Urothelium cell line (cell line): ENCODE data around the gene SIRT3.
"Not testable (repeated sequence)": the region's sequence is repeated elsewhere in the genome, so short reads cannot be mapped to it uniquely, and the experiment has no call there.

Experiments
- DNase-seq: peaks from one replicate; pipeline ENCODE4 v3.0.0; 2011; ENCODE audit warnings: low spot score, mixed read lengths
- FAIRE-seq: peaks from 2 replicates; lab custom pipeline; 2011; peaks lifted over from hg19 to GRCh38; lab: Jason Lieb, UNC

The SIRT3 gene

GRCh38 chr11:206002-206384 is 30.1 kb downstream of the SIRT3 start:
- FAIRE-seq (no peak), DNase-seq (no peak)

GRCh38 chr11:205221-206001 is 30.7 kb downstream of the SIRT3 start:
- FAIRE-seq (no peak), DNase-seq (no peak)

- DNase-seq: no peak
- no peak for FAIRE-seq
Measured at GRCh38 chr11:204587-205109, 31.5 kb downstream of the SIRT3 start.

GRCh38 chr11:203945-204586 is 32.1 kb downstream of the SIRT3 start:
- FAIRE-seq (no peak), DNase-seq (no peak)

- no peak for FAIRE-seq
Measured at GRCh38 chr11:203056-203944, 32.8 kb downstream of the SIRT3 start.

DNA sequence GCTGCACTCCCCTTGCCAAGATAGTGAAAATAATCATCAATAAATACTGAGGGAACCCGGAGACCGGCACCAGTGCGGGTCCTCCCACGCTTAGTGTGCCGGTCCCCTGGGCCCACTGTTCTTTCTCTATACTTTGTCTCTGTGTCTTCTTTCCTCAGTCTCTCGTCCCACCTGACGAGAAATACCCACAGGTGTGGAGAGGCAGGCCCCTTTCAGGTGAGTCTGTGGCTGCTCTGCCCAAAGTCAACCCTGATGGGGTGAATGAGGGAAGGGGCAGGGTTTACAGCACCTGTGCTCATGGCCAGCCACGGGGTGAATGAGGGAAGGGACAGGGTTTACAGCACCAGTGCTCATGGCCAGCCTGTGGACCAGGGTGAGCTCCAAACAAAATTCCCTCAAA is 33.7 kb downstream of the SIRT3 start:
- FAIRE-seq: no peak
- no peak for DNase-seq

More at GRCh38 chr11:203056-203944, 32.8 kb downstream of the SIRT3 start:
- DNase-seq: no peak

DNA sequence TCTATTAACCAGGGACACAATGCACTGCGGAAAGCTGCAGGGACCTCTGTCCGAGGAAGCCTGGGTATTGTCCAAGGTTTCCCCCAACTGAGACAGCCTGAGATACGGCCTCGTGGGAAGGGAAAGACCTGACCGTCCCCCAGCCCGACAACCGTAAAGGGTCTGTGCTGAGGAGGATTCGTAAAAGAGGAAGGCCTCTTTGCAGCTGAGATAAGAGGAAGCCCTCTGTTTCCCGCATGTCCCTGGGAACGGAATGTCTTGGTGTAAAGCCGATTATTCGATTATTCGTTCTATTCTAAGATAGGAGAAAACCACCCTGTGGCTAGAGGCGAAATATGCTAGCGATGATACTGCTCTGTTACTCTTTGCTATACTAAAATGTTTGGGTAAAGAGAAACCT is 34.2 kb downstream of the SIRT3 start:
- FAIRE-seq (no peak), DNase-seq (no peak)

GRCh38 chr11:200224-201003 is 35.7 kb downstream of the SIRT3 start:
- FAIRE-seq: no peak
- no peak for DNase-seq

GRCh38 chr11:199782-200181 is 36.4 kb downstream of the SIRT3 start:
- DNase-seq: no peak
- FAIRE-seq: no peak

DNA sequence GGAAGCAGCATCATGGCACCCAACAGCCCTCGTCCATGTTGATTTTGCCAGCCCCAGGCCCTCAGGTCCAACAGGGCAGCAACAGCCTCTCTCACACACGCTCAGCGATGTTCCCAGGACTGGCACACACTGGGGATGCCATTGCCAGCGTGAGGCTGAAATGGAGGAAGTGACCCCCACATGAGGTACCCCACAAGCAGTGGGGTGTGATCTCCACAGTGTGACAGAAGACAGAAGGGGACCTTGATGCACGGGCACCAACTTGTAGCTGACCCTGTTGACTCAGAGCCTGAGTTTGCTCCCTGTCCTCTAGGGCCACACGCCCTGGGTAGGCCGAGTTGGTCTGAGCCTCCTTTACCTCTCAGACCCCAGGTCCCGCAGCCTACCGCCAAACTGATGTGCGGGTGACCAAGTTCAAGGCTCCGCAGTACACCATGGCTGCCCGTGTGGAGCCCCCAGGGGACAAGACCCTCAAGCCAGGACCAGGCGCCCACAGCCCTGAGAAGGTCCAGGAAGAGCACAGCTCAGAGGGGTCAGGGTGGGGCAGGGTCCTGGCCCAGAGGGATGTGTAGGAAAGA is 37.0 kb downstream of the SIRT3 start:
- FAIRE-seq (no peak), DNase-seq (no peak)

DNA sequence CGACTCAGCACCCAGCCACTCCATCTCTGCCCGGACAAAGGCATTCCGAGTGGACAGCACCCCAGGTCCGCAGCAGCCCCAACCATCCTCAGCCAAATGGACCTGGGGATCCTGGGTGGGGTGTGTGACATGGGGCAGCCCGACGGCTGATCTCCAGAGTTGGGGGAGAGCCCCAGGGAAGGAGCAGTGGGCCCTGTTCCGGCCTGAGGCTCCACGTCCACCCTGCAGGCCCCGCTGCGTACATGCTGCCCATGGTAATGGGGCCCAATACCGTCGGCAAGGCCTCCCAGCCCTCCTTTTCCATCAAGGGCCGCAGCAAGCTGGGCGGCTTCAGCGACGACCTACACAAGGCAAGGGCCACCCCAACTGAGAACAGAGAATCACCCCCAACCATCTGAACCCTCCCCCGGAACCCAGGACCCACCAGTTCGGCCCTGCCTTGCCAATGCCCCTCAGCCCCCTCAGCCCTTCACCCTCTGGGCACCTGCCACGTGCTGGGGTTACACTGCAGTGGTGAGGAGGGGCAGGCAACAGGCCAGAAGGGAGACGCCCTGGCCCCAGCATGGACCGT is 37.8 kb downstream of the SIRT3 start:
- FAIRE-seq: no peak
- DNase-seq: no peak

DNA sequence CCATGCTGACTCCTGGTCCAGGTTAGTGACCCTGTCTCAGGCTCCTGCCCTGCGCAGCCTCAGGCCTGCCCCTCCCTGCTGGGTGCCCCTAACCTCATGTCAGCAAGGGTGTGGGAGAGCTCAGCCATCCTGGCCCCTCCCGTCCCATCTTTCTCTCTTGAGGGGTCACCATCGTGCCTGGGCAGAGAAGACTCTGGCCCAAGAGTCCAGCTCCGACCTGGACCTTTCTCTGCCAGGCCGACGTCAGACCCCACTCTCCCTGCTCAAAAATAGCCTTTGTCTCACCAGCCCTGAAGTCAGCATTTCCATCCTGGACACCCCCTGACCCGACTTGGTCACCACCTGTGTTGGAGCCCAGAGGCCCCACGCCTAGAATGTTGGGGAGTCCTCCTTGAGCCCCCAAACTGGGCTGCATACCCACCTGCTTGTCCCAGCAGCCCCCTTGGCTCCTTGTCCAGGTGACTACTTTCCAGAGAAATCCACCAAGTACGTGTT is 38.4 kb downstream of the SIRT3 start:
- no peak for DNase-seq
- no peak for FAIRE-seq

GRCh38 chr11:196786-197731 is 39.1 kb downstream of the SIRT3 start:
- no peak for DNase-seq
- no peak for FAIRE-seq

DNA sequence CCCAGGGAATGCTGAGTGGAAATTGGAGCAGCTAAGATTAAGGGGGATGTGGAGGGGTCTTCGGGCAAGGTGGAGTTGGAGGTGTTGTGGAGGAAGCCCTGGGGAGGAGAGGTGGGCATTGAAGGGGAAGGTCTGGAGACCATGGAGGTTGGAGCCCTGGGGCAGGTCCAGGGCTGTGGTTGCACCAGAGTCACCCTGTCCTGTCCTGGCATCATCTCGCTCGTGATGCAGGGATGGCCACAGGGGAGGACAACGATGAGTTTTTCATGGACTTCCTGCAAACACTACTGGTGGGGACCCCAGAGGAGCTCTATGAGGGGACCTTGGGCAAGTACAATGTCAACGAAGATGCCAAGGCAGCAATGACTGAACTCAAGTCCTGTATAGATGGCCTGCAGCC is 42.7 kb downstream of the SIRT3 start:
- DNase-seq, FAIRE-seq: not testable (repeated sequence)

GRCh38 chr11:192674-193128 is 43.4 kb downstream of the SIRT3 start, which contains the start of gene SCGB1C1:
TSS of gene SCGB1C1 (plus strand) at chr11:193078. CDS start at chr11:193100, 22 bp downstream.
- not testable (repeated sequence) for FAIRE-seq, DNase-seq

GRCh38 chr11:191490-192478 is 44.4 kb downstream of the SIRT3 start:
- not testable (repeated sequence) for DNase-seq, FAIRE-seq

GRCh38 chr11:190546-190945 is 45.6 kb downstream of the SIRT3 start:
- not testable (repeated sequence) for FAIRE-seq, DNase-seq
